Activated CD8-positive, alpha-beta T cell treated with anti-CD3 and anti-CD28 coated beads, Interleukin-2, amount 10 ng/mL, durations not matched to agents 7 days and 5 days (primary cell): ENCODE data around the gene LRCH1. TPM values are rescaled to one million over a fixed set of nuclear protein-coding genes. Genes with fewer than 3 reads are reported as not detected.

ENCODE experiments used
- ATAC-seq: fragments of 150-1000 bp; cut with Tn5 transposase; one replicate; pipeline ENCODE4 v1.10.0; 2021; ENCODE audit warnings: moderate library complexity
- CTCF ChIA-PET: fragments of 350-600 bp; sonication (Branson Sonifier 250); formaldehyde crosslinking; loops from one replicate; lab custom pipeline; 2021; ENCODE audit warnings: antibody characterized with exemption; lab: Charles Lee
- POLR2A ChIA-PET: fragments of 350-600 bp; sonication (Branson Sonifier 250); formaldehyde crosslinking; loops from one replicate; lab custom pipeline; 2021; ENCODE audit warnings: antibody characterized with exemption; lab: Charles Lee
- DNase-seq: peaks from one replicate; pipeline ENCODE4 v3.0.0-alpha.2; 2020
- H3K27ac Mint-ChIP-seq: one replicate; pipeline ENCODE4 v1.8.0; 2021; ENCODE audit warnings: mild to moderate bottlenecking, mixed read lengths
- H3K27me3 Mint-ChIP-seq: one replicate; pipeline ENCODE4 v1.8.0; 2021; ENCODE audit warnings: low read depth, mixed read lengths
- H3K36me3 Mint-ChIP-seq: one replicate; pipeline ENCODE4 v1.8.0; 2021; ENCODE audit warnings: low read depth, mixed read lengths
- H3K4me1 Mint-ChIP-seq: one replicate; pipeline ENCODE4 v1.8.0; 2021; ENCODE audit warnings: low read depth, mixed read lengths
- H3K4me3 Mint-ChIP-seq: one replicate; pipeline ENCODE4 v1.8.0; 2021; ENCODE audit warnings: mild to moderate bottlenecking, mixed read lengths
- H3K9me3 Mint-ChIP-seq: one replicate; pipeline ENCODE4 v1.8.0; 2022; ENCODE audit warnings: mixed read lengths; ENCODE audit not compliant: insufficient read depth
- total RNA-seq, 2 experiments: library from RNA; stranded (reverse); gene quantifications; one replicate each; pipeline ENCODE4 v1.2.3, GENCODE V29; 2021

LRCH1 gene
- total RNA-seq, 2 experiments from 2014 or later, result 15.3 to 18.0 TPM

DNA sequence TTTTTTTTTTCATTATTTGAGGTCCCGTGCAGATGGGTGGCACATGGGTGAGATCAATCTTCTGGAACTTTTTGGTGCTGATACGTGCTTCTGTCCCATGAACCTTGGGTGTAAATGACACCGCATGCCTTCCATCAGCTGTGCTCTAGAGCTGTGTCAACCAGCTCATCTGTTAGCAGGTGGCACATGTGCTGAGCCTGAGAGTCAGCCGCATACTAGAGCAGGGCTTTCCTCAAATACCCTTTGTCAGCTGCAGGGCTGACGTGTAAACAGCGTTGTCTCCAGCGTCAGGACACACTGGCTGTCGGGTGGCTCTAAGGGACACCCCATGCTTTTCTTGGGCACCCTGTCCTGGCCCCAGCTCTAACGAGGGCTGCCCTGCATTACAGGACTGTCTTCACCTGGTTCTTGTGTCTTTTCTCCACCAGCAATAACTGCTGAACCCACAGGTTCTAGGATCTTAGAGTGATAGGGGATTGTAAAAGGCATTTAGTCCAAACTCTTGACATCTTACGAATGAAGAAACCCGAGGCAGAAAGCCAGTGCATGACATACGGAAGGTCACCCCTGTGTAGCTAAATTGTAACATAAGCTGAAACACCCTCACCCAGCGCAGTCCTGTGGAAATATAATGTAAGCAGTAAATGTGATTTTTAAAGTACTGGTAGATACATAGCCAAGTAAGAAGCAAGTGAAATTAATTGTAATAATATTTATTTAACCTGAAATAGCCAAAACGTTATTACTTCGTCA lies 119.5 kb downstream of the LRCH1 start:
- POLR2A ChIA-PET, result no interaction called here
- DNase-seq, result no peak
- Mint-ChIP-seq H3K27ac (no peak overlapping the region), H3K4me1 (peaks cover 33% of the 10 kb centered on the region), H3K9me3 (no peaks in the 10 kb centered on the region), H3K36me3 (peaks cover 12% of the 10 kb centered on the region), H3K4me3 (no peak overlapping the region), H3K27me3 (no peaks in the 10 kb centered on the region)
- CTCF ChIA-PET, result no interaction called here
- no peak for ATAC-seq

DNA sequence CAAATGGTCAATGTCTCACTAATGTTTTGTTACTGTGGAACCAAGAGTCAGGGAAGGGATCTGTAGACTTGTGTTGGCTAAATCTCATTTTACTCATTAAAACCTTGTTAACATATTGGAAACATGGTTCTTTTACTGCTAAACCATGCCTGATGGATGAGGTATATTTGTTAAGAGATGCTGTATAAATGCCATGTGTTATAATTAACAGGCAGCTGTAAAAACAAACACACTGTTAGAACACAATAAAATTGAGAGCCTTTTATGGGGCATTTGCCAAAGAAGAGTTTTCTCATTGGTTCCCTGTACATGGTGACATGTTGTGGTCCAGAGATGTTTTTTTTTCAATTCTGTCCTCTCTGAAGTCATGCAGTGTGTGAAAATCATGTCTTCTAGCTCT lies 122.0 kb downstream of the LRCH1 start:
- Mint-ChIP-seq H3K4me1 (peaks cover 18% of the 10 kb centered on the region), H3K27ac (no peak overlapping the region), H3K4me3 (no peak overlapping the region), H3K27me3 (no peaks in the 10 kb centered on the region), H3K9me3 (no peaks in the 10 kb centered on the region), H3K36me3 (peaks cover 6% of the 10 kb centered on the region)
- DNase-seq, result no peak
- CTCF ChIA-PET, result interaction anchor here (0.9 to 1.1 kb wide), 2 partner anchors 49 to 124 kb away, joined by 3 read pairs; no protein-coding TSS in a partner anchor
- no peak for ATAC-seq
- POLR2A ChIA-PET, result no interaction called here

DNA sequence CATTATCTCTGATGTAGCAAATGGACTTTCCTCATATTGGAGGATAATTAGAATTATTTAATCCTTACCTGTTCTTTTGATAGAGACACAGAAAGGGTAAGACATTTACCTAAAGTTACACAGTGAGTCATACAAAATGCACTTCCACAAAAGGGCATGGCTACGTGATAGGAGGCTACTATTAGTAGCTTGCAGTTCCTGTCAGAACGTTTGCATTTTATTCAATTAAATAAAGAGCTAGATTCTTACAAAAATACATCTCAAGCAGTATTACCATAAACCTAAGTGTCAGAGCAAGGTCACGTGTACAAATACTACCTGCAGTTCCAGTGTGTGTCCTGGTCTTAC lies 123.4 kb downstream of the LRCH1 start:
- H3K4me1 Mint-ChIP-seq, result peaks cover 18% of the 10 kb centered on the region
- ATAC-seq, result no peak

DNA sequence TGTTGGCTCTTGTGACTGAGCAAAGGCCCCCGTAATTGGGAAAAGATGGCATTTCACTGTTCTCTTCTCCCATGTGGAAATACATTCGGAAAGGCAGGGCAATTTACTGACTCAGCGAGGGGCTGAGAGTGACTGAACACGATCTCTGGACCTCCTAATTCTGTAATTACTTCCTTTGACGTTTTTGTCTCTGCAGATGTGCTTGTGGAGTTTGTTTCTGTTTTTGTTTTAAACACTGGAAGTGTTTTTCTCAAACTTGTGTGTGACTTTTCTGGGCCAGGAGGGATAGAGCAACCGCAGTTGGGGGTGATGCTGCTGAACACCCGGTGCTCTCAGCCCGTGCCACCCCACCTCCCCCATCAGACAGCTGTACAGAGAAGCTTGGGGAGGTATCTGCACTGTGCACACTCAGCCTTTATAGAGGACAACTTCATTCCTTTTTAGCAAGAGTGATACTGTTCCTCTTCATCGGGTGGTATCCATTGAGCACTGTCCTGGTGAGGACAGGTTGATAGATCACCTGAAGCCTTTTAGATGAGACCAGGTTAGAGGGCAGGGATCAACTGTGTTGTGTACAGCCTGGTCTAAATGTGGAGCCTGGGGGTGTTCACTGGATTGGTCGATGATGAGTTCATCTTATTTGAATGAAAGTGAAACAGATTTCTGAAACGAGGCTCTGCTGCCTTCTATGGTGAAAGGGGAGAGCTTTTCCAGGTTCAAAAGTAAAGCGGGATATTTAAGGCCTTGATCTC lies 126.6 kb downstream of the LRCH1 start:
- ATAC-seq (peak; percentile 93), DNase-seq (peak; percentile 61)
- H3K36me3 Mint-ChIP-seq, result peaks cover 20% of the 10 kb centered on the region
- H3K4me1 Mint-ChIP-seq, result peaks cover 29% of the 10 kb centered on the region
- H3K9me3 Mint-ChIP-seq, result no peaks in the 10 kb centered on the region
- ChIA-PET CTCF (interaction anchor here (0.6 to 3.4 kb wide), 10 partner anchors 10 to 128 kb away, joined by 3 to 29 read pairs (median 4); no protein-coding TSS in a partner anchor), POLR2A (interaction anchor here (0.6 to 1.0 kb wide), 4 partner anchors 10 to 70 kb away, joined by 3 to 5 read pairs (median 3); no protein-coding TSS in a partner anchor)
- no peaks in the 10 kb centered on the region for H3K27me3 Mint-ChIP-seq
- no peak overlapping the region for H3K27ac Mint-ChIP-seq
- H3K4me3 Mint-ChIP-seq, result no peak overlapping the region

More for the DNA sequence above, 123.4 kb downstream of the LRCH1 start:
- Mint-ChIP-seq H3K4me3 (no peak overlapping the region), H3K27ac (no peak overlapping the region), H3K9me3 (no peaks in the 10 kb centered on the region), H3K36me3 (peaks cover 6% of the 10 kb centered on the region), H3K27me3 (no peaks in the 10 kb centered on the region)
- ChIA-PET POLR2A (interaction anchor here (0.6 kb wide), 1 partner anchor 121 kb away, joined by 3 read pairs; no protein-coding TSS in a partner anchor), CTCF (interaction anchor here (1.0 kb wide), 1 partner anchor 125 kb away, joined by 5 read pairs; no protein-coding TSS in a partner anchor)
- no peak for DNase-seq

DNA sequence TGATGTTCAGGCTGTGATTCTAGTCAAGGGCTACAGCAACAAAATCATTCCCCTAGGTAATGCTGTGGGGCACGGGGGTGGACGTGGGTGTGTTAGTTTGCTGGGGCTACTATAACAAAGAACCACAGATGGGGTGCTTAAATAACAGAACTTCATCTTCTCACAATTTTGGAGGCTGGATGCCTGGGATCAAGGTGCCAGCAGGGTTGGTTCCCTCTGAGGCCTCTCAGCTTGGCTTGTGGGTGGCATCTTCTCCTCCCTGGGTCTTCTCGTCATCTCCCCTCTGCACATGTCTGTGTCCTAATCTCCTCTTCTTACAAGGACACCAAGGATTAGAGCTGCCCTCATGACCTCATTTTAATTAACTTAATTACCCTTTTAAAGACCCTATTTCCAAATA lies 129.0 kb downstream of the LRCH1 start:
- POLR2A ChIA-PET, result no interaction called here
- Mint-ChIP-seq H3K4me1 (peaks cover 24% of the 10 kb centered on the region), H3K9me3 (no peaks in the 10 kb centered on the region), H3K27ac (no peak overlapping the region), H3K27me3 (no peaks in the 10 kb centered on the region), H3K4me3 (no peak overlapping the region), H3K36me3 (peaks cover 26% of the 10 kb centered on the region)
- CTCF ChIA-PET, result interaction anchor here (1.4 to 2.3 kb wide), 2 partner anchors 13 to 127 kb away, joined by 4 to 8 read pairs; no protein-coding TSS in a partner anchor
- DNase-seq (no peak), ATAC-seq (no peak)

DNA sequence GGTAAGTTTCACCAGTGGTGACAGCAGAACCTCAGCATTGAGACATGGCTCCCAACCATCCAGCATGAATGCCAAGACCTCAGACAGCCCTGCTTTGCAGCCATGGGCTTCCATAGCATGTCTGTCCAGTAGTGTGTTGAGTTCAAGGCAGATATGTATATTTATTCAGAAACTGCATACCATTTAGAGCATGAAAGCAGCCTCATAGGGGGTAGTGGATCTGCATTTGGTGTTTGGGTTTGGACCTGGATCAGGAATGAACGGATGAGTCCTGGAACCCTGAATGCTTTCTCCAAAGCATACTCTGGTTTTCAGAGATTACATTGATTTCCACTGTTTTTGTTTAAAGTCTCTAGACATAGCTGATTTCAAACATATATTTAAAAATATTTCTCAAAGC lies 129.7 kb downstream of the LRCH1 start:
- Mint-ChIP-seq H3K9me3 (no peaks in the 10 kb centered on the region), H3K27ac (no peak overlapping the region), H3K4me1 (peaks cover 26% of the 10 kb centered on the region), H3K36me3 (peaks cover 26% of the 10 kb centered on the region), H3K4me3 (no peak overlapping the region), H3K27me3 (no peaks in the 10 kb centered on the region)
- ChIA-PET CTCF (interaction anchor here (1.4 to 3.1 kb wide), 2 partner anchors 79 to 131 kb away, joined by 4 to 24 read pairs; no protein-coding TSS in a partner anchor), POLR2A (no interaction called here)
- DNase-seq (no peak), ATAC-seq (no peak)

DNA sequence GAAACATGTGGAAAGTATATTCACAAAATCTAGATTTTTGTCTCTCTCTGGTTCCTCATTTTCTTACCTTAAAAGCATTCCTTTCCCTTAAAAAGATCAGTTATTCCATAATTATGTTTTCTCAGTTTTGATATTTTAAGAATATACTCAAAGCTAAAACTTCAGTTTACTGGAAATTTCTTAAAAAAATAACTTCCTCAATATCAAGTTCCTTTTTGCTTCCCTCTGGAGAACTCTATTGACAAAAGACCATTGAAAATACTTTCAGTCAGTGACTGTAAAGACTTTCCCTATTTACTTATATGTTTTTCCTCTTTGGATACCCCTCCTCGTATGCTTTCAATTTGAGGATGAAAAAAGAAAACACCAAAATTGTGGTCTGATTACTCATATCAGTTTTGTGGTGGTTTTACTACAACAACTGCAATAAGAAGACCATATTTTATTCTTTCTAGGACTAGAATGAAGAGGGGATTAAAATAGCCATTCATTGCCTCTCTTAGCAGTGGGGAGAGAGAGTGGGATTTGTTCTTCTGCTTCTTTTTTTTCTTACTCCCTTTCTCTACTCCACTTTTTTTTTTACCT lies 130.8 kb downstream of the LRCH1 start:
- H3K27me3 Mint-ChIP-seq, result no peaks in the 10 kb centered on the region
- H3K9me3 Mint-ChIP-seq, result no peaks in the 10 kb centered on the region
- H3K4me3 Mint-ChIP-seq, result no peak overlapping the region
- DNase-seq (no peak), ATAC-seq (no peak)
- no peak overlapping the region for H3K27ac Mint-ChIP-seq
- ChIA-PET POLR2A (interaction anchor here (0.6 kb wide), 1 partner anchor 17 kb away, joined by 4 read pairs; no protein-coding TSS in a partner anchor), CTCF (interaction anchor here (0.8 to 3.1 kb wide), 3 partner anchors 22 to 132 kb away, joined by 3 to 24 read pairs (median 4); no protein-coding TSS in a partner anchor)
- H3K36me3 Mint-ChIP-seq, result peaks cover 26% of the 10 kb centered on the region
- H3K4me1 Mint-ChIP-seq, result peaks cover 32% of the 10 kb centered on the region

DNA sequence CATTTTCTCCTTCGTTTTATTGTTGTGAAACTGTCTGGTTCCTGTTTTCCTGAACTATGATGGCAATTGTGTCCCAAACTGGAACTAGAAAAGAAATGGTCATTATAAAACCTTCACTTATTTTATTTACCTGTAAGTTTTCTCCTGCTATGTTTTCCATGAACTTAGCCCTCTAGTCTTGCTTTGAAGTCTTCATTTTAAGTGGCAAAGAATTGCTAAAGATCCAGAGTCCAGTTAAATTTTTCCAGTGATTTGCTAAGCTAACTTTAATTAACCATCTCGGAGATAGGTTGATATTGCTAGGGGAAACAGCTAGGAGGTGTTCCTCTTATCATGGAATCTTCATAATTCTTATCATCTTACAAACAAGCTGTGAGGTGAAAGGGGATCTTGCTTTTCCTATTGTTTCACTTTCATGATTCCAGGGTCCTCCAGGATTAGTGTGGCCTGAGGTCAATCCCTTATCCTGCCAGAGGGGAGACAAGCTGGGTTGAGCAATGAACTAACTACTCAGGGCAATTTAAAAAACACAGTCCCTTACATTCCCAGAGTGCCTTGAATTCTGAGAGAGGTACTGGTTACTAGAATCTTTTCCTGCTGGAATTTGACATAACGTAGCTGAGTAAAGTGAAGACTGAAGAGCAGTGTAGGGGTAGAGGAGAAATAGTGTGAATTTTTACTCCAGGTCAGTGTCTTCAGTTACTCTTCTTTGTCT lies 131.5 kb downstream of the LRCH1 start:
- no peaks in the 10 kb centered on the region for H3K27me3 Mint-ChIP-seq
- H3K36me3 Mint-ChIP-seq, result peaks cover 26% of the 10 kb centered on the region
- no peak overlapping the region for H3K4me3 Mint-ChIP-seq
- ATAC-seq, result no peak
- CTCF ChIA-PET, result interaction anchor here (3.1 kb wide), 1 partner anchor 133 kb away, joined by 24 read pairs; no protein-coding TSS in a partner anchor
- DNase-seq, result no peak
- H3K4me1 Mint-ChIP-seq, result peaks cover 32% of the 10 kb centered on the region
- H3K9me3 Mint-ChIP-seq, result no peaks in the 10 kb centered on the region
- H3K27ac Mint-ChIP-seq, result no peak overlapping the region
- POLR2A ChIA-PET, result interaction anchor here (0.6 kb wide), 1 partner anchor 18 kb away, joined by 4 read pairs; no protein-coding TSS in a partner anchor

DNA sequence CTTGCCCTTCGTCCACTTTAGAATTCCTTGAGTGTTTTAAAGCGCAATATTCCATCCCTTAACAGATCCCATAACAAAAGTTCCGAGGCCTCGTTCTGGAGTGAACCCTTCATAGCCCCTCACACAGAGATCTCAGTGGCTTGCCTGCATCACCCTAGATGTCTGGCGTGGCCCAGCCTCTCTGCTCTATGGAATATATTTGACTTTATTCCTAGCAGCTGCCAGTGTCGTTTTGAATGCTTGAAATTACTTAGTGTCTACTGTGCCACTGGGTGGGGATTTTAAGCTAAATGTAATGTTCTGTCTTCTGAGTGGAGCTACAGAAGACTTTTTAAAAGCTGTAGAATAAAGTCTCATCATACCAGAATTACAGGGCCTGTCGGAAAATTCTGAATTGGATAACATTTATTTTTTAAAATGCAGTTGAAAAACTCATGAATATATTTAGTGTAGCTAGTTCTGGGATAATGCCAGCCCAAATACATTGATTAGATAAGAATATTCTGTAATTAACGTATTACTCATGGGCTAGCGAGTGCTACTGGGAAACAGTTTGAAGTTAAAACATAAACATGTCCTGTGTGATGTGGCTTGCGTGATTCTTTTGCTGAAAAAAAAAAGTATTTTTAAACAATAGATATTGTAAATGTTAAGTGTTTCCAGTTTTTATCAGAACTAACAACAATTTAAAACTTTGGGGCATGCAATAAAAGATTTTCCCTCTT lies 132.2 kb downstream of the LRCH1 start:
- CTCF ChIA-PET, result interaction anchor here (3.1 kb wide), 1 partner anchor 134 kb away, joined by 24 read pairs; no protein-coding TSS in a partner anchor
- POLR2A ChIA-PET, result no interaction called here
- Mint-ChIP-seq H3K27ac (no peak overlapping the region), H3K27me3 (no peaks in the 10 kb centered on the region), H3K4me3 (no peak overlapping the region), H3K4me1 (peaks cover 32% of the 10 kb centered on the region), H3K9me3 (no peaks in the 10 kb centered on the region), H3K36me3 (peaks cover 26% of the 10 kb centered on the region)
- DNase-seq (no peak), ATAC-seq (no peak)

DNA sequence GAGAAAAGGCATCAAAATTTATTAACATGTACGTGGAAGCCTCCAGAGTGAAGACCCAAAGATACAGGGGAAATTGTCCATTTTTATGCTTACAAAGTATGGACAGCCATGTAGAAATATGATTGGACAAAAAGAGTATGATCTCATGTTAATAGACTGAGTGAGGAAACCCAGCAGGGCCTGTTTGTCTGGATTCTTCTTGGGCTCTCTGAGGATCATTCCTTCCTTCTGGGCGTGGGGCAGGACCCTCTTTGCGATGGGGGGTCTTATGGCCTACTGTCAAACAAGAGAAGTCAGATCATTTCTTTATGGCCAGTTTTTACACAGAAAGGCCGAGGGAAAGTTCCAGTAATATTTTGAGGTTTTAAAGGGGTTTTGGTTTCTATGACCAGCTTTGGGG lies 133.2 kb downstream of the LRCH1 start:
- peaks cover 32% of the 10 kb centered on the region for H3K4me1 Mint-ChIP-seq
- H3K27me3 Mint-ChIP-seq, result no peaks in the 10 kb centered on the region
- ATAC-seq (no peak), DNase-seq (no peak)
- CTCF ChIA-PET, result no interaction called here
- no peak overlapping the region for H3K4me3 Mint-ChIP-seq
- no peak overlapping the region for H3K27ac Mint-ChIP-seq
- H3K9me3 Mint-ChIP-seq, result no peaks in the 10 kb centered on the region
- POLR2A ChIA-PET, result no interaction called here
- peaks cover 26% of the 10 kb centered on the region for H3K36me3 Mint-ChIP-seq
